Measurements from ENCODE around the gene IGSF23.

Gene IGSF23

GRCh38 chr19:44579663-44580365, 33.5 kb upstream of the IGSF23 start:
- no peak for TF ChIP-seq CTCF (IDR thresholded peaks at IDR 0.05)
- no peak for TF ChIP-seq ZFX (IDR thresholded peaks at IDR 0.05; ENCODE audit: borderline replicate concordance)
- H3K27ac ChIP-seq = no peak overlapping the region

GRCh38 chr19:44580366-44580895, 32.9 kb upstream of the IGSF23 start:
- H3K27ac ChIP-seq = no peak overlapping the region
- TF ChIP-seq CTCF (IDR thresholded peaks at IDR 0.05) (no peak), ZFX (IDR thresholded peaks at IDR 0.05; ENCODE audit: borderline replicate concordance) (no peak)

- no peak overlapping the region for H3K27ac ChIP-seq
- no peak for TF ChIP-seq CTCF (IDR thresholded peaks at IDR 0.05)
- no peak for TF ChIP-seq ZFX (IDR thresholded peaks at IDR 0.05; ENCODE audit: borderline replicate concordance)
These were observed 32.1 kb upstream of the IGSF23 start for GRCh38 chr19:44581288-44581687.

- TF ChIP-seq ZFX (IDR thresholded peaks at IDR 0.05; ENCODE audit: borderline replicate concordance) (no peak), CTCF (IDR thresholded peaks at IDR 0.05) (peak; percentile 91)
- no peak overlapping the region for H3K27ac ChIP-seq
These were observed 30.6 kb upstream of the IGSF23 start for GRCh38 chr19:44582581-44583265.

- H3K27ac ChIP-seq = no peak overlapping the region
- TF ChIP-seq CTCF (IDR thresholded peaks at IDR 0.05) (no peak), ZFX (IDR thresholded peaks at IDR 0.05; ENCODE audit: borderline replicate concordance) (no peak)
These were observed 27.8 kb upstream of the IGSF23 start for GRCh38 chr19:44585371-44586133.

GRCh38 chr19:44587963-44588770, 25.2 kb upstream of the IGSF23 start:
- no peak overlapping the region for H3K27ac ChIP-seq

More at GRCh38 chr19:44587963-44588770, 25.2 kb upstream of the IGSF23 start:
- TF ChIP-seq CTCF (IDR thresholded peaks at IDR 0.05) (no peak; the same call in 1 of the 2 replicates), ZFX (IDR thresholded peaks at IDR 0.05; ENCODE audit: borderline replicate concordance) (no peak)
